Subcutaneous adipose tissue (tissue), 4 donors: ENCODE measurements around the gene ANKLE2. TPM values are rescaled to one million over a fixed set of nuclear protein-coding genes. Genes with fewer than 3 reads are reported as not detected.

Experiments
- CTCF ChIP-seq: fragments of 450-650 bp; IDR thresholded peaks from one replicate; pipeline ENCODE4 v1.5.1; 2016; ENCODE audit warnings: low read depth, mild to moderate bottlenecking, control low read depth, antibody characterized with exemption, moderate library complexity
- total RNA-seq, 4 donors: library from RNA; depleted of rRNA; stranded (reverse); fragments of >200 nt; gene quantifications; one replicate each; pipeline ENCODE4 v1.1.0, GENCODE V29; 2016

ANKLE2 gene
- 10 to 100 TPM; 66.0 to 77.2 (median 75.4) TPM for total RNA-seq

GRCh38 chr12:132761032-132761920, at the start of gene ANKLE2:
Gene ANKLE2, minus strand, starts transcription at chr12:132761832. Its CDS starts 34 bp downstream, at chr12:132761798.
- no peak for TF ChIP-seq CTCF

GRCh38 chr12:132807295-132808092, 45.9 kb upstream of the ANKLE2 start:
- no peak for TF ChIP-seq CTCF

- no peak for TF ChIP-seq CTCF
Observed at GRCh38 chr12:132806857-132807256, 45.2 kb upstream of the ANKLE2 start.

GRCh38 chr12:132804426-132804861, 42.8 kb upstream of the ANKLE2 start:
- TF ChIP-seq CTCF: no peak

- no peak for TF ChIP-seq CTCF
Observed at GRCh38 chr12:132803888-132804287, 42.3 kb upstream of the ANKLE2 start.

- TF ChIP-seq CTCF: no peak
Observed at GRCh38 chr12:132803125-132803524, 41.5 kb upstream of the ANKLE2 start.

GRCh38 chr12:132801741-132802140, 40.1 kb upstream of the ANKLE2 start:
- no peak for TF ChIP-seq CTCF
